ENCODE results near the gene KRTAP20-1.

GRCh38 chr21:30620522-30620921, 4.3 kb downstream of the KRTAP20-1 start, which contains the start of gene KRTAP20-4:
- TF ChIP-seq ATF2 (tag by site-specific recombination; IDR thresholded peaks at IDR 0.05; ENCODE audit: low read depth), result no peak
- TF ChIP-seq CTCF (tag by site-specific recombination; IDR thresholded peaks at IDR 0.05), result no peak
- no peak for TF ChIP-seq ZNF140 (tag by site-specific recombination; IDR thresholded peaks at IDR 0.05)
- TF ChIP-seq BCL11A (tag by site-specific recombination; IDR thresholded peaks at IDR 0.05; ENCODE audit: low read depth), result no peak
- no peak for TF ChIP-seq PRDM10 (tag by site-specific recombination; IDR thresholded peaks at IDR 0.05)
- no peak for TF ChIP-seq ZFP3 (tag by site-specific recombination; IDR thresholded peaks at IDR 0.05; ENCODE audit: low read depth)
- TF ChIP-seq ZNF221 (tag by site-specific recombination; IDR thresholded peaks at IDR 0.05; ENCODE audit: borderline replicate concordance), result no peak
- TF ChIP-seq ZNF146 (tag by site-specific recombination; IDR thresholded peaks at IDR 0.05), result no peak
- TF ChIP-seq ZNF561 (tag by site-specific recombination; IDR thresholded peaks at IDR 0.05; ENCODE audit: borderline replicate concordance), result no peak
- no peak for TF ChIP-seq YY2 (tag by site-specific recombination; IDR thresholded peaks at IDR 0.05)
